IPS-15b (cell line): ENCODE data around the gene AHRR.

ENCODE experiments used
- H3K27me3 ChIP-seq: one replicate; pipeline ENCODE4 v1.6.1; 2013; ENCODE audit warnings: low read length; ENCODE audit not compliant: control insufficient read depth, insufficient read depth
- H3K36me3 ChIP-seq: one replicate; pipeline ENCODE4 v1.6.1; 2013; ENCODE audit warnings: low read length; ENCODE audit not compliant: control insufficient read depth, insufficient read depth
- H3K4me1 ChIP-seq: one replicate; pipeline ENCODE4 v1.6.1; 2013; ENCODE audit warnings: mild to moderate bottlenecking, low read length; ENCODE audit not compliant: control insufficient read depth, insufficient read depth
- H3K4me3 ChIP-seq: one replicate; pipeline ENCODE4 v1.5.1; 2013; ENCODE audit warnings: low read depth, low read length
- H3K9ac ChIP-seq: one replicate; pipeline ENCODE4 v1.6.1; 2013; ENCODE audit warnings: low read depth, mild to moderate bottlenecking, low read length
- H3K9me3 ChIP-seq: one replicate; pipeline ENCODE4 v1.6.1; 2013; ENCODE audit warnings: mild to moderate bottlenecking, low read length; ENCODE audit not compliant: control insufficient read depth, insufficient read depth

The AHRR gene

GRCh38 chr5:448061-448765 is 126.7 kb downstream of the AHRR start:
- Histone ChIP-seq H3K27me3 (no peaks in the 10 kb centered on the region), H3K4me1 (no peaks in the 10 kb centered on the region), H3K4me3 (no peak overlapping the region), H3K36me3 (peaks cover 18% of the 10 kb centered on the region), H3K9ac (no peak overlapping the region), H3K9me3 (no peaks in the 10 kb centered on the region)

GRCh38 chr5:448766-449090 is 127.2 kb downstream of the AHRR start:
- H3K9me3 ChIP-seq, result no peaks in the 10 kb centered on the region
- H3K36me3 ChIP-seq, result peaks cover 23% of the 10 kb centered on the region
- no peaks in the 10 kb centered on the region for H3K4me1 ChIP-seq
- no peak overlapping the region for H3K9ac ChIP-seq
- H3K4me3 ChIP-seq, result no peak overlapping the region
- no peaks in the 10 kb centered on the region for H3K27me3 ChIP-seq

- no peaks in the 10 kb centered on the region for H3K4me1 ChIP-seq
- H3K36me3 ChIP-seq, result peaks cover 27% of the 10 kb centered on the region
- no peak overlapping the region for H3K4me3 ChIP-seq
- no peaks in the 10 kb centered on the region for H3K9me3 ChIP-seq
- H3K9ac ChIP-seq, result no peak overlapping the region
- no peaks in the 10 kb centered on the region for H3K27me3 ChIP-seq
These were observed 127.6 kb downstream of the AHRR start for GRCh38 chr5:449151-449550.

- H3K9ac ChIP-seq, result no peak overlapping the region
- no peaks in the 10 kb centered on the region for H3K27me3 ChIP-seq
- no peaks in the 10 kb centered on the region for H3K9me3 ChIP-seq
- H3K36me3 ChIP-seq, result peaks cover 34% of the 10 kb centered on the region
- H3K4me3 ChIP-seq, result no peak overlapping the region
- H3K4me1 ChIP-seq, result peaks cover 4% of the 10 kb centered on the region
These were observed 130.3 kb downstream of the AHRR start for GRCh38 chr5:451587-452458.

- no peaks in the 10 kb centered on the region for H3K9me3 ChIP-seq
- no peaks in the 10 kb centered on the region for H3K27me3 ChIP-seq
- peaks cover 33% of the 10 kb centered on the region for H3K36me3 ChIP-seq
- no peak overlapping the region for H3K4me3 ChIP-seq
- peaks cover 4% of the 10 kb centered on the region for H3K4me1 ChIP-seq
- H3K9ac ChIP-seq, result no peak overlapping the region
These were observed 131.6 kb downstream of the AHRR start for GRCh38 chr5:452978-453710.

GRCh38 chr5:453725-454481 is 132.4 kb downstream of the AHRR start:
- H3K4me1 ChIP-seq, result peaks cover 4% of the 10 kb centered on the region
- peaks cover 28% of the 10 kb centered on the region for H3K36me3 ChIP-seq
- no peaks in the 10 kb centered on the region for H3K9me3 ChIP-seq

GRCh38 chr5:454936-455335 is 133.4 kb downstream of the AHRR start:
- Histone ChIP-seq H3K27me3 (no peaks in the 10 kb centered on the region), H3K36me3 (peaks cover 31% of the 10 kb centered on the region), H3K9me3 (no peaks in the 10 kb centered on the region), H3K4me1 (peaks cover 4% of the 10 kb centered on the region), H3K4me3 (no peak overlapping the region), H3K9ac (no peak overlapping the region)

More at GRCh38 chr5:453725-454481, 132.4 kb downstream of the AHRR start:
- H3K27me3 ChIP-seq, result no peaks in the 10 kb centered on the region
- no peak overlapping the region for H3K9ac ChIP-seq
- H3K4me3 ChIP-seq, result no peak overlapping the region

GRCh38 chr5:455806-456205 is 134.3 kb downstream of the AHRR start:
- peaks cover 31% of the 10 kb centered on the region for H3K36me3 ChIP-seq
- no peaks in the 10 kb centered on the region for H3K9me3 ChIP-seq
- H3K4me3 ChIP-seq, result no peak overlapping the region
- H3K27me3 ChIP-seq, result no peaks in the 10 kb centered on the region
- no peak overlapping the region for H3K9ac ChIP-seq
- peaks cover 4% of the 10 kb centered on the region for H3K4me1 ChIP-seq

- peaks cover 31% of the 10 kb centered on the region for H3K36me3 ChIP-seq
- H3K4me3 ChIP-seq, result no peak overlapping the region
These were observed 135.1 kb downstream of the AHRR start for GRCh38 chr5:456351-457194.

GRCh38 chr5:457195-457961 is 135.9 kb downstream of the AHRR start:
- Histone ChIP-seq H3K4me3 (no peak overlapping the region), H3K27me3 (no peaks in the 10 kb centered on the region), H3K9ac (no peak overlapping the region), H3K9me3 (no peaks in the 10 kb centered on the region), H3K4me1 (peaks cover 4% of the 10 kb centered on the region), H3K36me3 (peaks cover 35% of the 10 kb centered on the region)

More at GRCh38 chr5:456351-457194, 135.1 kb downstream of the AHRR start:
- H3K9me3 ChIP-seq, result no peaks in the 10 kb centered on the region
- H3K9ac ChIP-seq, result no peak overlapping the region
- H3K27me3 ChIP-seq, result no peaks in the 10 kb centered on the region
- H3K4me1 ChIP-seq, result peaks cover 4% of the 10 kb centered on the region
